GM23248 (cell line): ENCODE data around the gene THTPA.
"Not testable (repeated sequence)": the region's sequence is repeated elsewhere in the genome, so short reads cannot be mapped to it uniquely, and the experiment has no call there.

Experiments
- EZH2 ChIP-seq: fragments of 200-600 bp; sonication (generic); IDR thresholded peaks from 2 replicates; pipeline ENCODE4 v1.6.1; 2018; ENCODE audit warnings: antibody characterized with exemption, mild to moderate bottlenecking; ENCODE audit not compliant: insufficient read depth, poor library complexity, severe bottlenecking
- EZH2phosphoT487 ChIP-seq: fragments of 200-600 bp; sonication (generic); IDR thresholded peaks from 2 replicates; pipeline ENCODE4 v1.6.1; 2018; ENCODE audit warnings: antibody characterized with exemption, moderate library complexity, mild to moderate bottlenecking, low read depth; ENCODE audit not compliant: insufficient read depth

- TF ChIP-seq EZH2, EZH2phosphoT487: not testable (repeated sequence)
These were observed 27.9 kb downstream of the THTPA start for GRCh38 chr14:23583761-23584526.
